GM12864 (cell line): ENCODE data around the gene CCDC13.
A peak's percentile ranks its signal among the peaks of the same experiment; 100 is the strongest.

Experiments used
- DNase-seq: peaks from one replicate; pipeline ENCODE4 v3.0.0-alpha.2; 2011; ENCODE audit warnings: low read depth
- H3K4me3 ChIP-seq: 2 replicates; pipeline ENCODE4 v1.5.1; 2011; ENCODE audit warnings: mild to moderate bottlenecking, low read depth, low read length, control low read depth
- CTCF ChIP-seq: IDR thresholded peaks from 2 replicates; pipeline ENCODE4 v1.5.1; 2011; ENCODE audit warnings: low read depth, mild to moderate bottlenecking, moderate library complexity, low read length, control low read depth, inconsistent platforms; ENCODE audit errors: missing control alignments

Gene CCDC13

DNA sequence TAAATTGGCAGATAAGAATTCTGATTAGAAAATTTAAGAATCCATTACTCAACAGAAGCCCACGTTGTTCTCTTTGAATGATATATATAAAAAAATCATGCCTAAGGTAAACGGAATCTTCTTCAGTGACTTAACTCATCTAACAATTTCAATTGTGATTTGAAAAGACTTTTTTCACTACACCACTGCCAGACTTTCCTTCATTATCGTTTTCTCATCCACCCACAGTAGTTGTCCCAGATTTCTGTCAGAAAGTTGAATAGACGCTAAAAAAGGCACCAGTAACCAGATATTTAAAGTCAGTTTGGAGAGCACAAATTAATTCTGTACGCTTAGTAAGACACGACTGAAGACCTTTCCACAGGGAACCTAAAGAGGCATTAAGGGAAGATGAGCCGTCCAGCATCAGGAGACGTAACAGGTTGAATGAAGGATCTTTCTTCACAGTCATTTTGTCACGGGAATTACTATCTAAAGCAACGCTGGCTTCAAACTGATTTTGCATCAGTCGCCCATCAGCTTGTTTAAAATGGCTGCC is 29.9 kb upstream of the CCDC13 start:
- H3K4me3 ChIP-seq: peak overlapping the region; percentile 86
- no peak for DNase-seq
- TF ChIP-seq CTCF: no peak

DNA sequence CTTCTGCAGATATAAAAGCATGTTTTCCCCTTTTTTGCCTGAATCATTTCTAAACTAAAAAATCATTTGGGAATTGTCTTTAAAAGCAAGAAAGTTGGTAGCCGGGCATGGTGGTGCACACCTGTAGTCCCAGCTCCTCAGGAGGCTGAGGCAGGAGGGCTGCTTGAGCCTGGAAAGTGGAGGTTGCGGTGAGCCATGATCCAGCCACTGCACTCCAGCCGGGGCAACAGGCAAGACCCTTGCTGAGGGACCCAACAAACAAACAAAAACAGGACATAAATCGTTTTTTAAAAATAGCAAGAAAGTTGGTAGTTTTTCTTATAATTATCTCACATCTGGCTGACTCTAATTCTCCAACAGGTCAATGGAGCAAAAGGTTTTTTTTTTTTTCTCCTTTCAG is 28.7 kb upstream of the CCDC13 start:
- no peak for DNase-seq
- no peak overlapping the region for H3K4me3 ChIP-seq
- no peak for TF ChIP-seq CTCF

DNA sequence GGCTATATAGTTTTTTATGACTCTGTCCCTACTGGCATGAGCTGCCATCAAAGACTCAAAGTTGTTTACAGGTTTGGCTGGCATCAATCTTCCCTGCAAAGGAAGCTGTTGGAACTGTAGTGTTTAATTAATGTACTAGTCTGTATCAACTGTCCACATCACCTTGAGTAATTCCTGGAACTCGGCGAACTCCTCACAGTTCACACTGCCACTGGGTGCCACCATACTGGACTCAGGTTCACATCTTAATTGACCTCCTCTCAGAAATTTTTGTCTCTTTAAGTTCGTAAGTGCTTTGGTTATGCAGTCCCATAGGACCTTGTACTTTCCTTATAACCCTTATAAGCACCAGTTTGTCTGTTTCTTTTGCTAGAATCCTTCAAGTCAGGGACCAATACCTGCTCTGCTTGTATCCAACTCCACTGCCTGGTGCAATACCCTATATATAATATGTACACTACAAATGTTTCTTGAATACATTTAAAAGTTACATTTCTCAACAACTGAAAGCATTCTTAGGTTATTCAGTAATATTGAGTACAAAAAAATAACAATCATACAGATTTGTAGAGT is 28.1 kb upstream of the CCDC13 start:
- H3K4me3 ChIP-seq: no peak overlapping the region
- no peak for DNase-seq
- no peak for TF ChIP-seq CTCF

DNA sequence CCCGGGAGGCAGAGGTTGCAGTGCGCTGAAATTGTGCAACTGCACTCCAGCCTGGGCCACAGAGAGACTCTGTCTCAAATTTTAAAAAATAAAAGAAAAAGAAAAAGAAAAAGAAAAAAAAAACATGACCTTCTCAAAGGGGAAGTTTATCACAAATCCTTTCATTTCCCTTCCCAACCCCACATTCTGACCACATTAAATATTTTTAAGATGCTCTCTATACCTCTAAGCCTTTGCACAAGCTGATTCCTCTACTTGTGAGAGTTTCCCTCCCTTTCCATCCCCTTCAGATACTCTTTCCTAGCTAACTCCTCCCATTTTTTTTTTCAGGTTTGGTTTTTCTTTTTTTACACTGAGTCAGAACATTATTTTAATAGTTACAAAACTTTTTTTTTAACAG is 27.2 kb upstream of the CCDC13 start:
- H3K4me3 ChIP-seq: no peak overlapping the region
- TF ChIP-seq CTCF: no peak
- DNase-seq: no peak

GRCh38 chr3:42799376-42799775 is 26.3 kb upstream of the CCDC13 start:
- TF ChIP-seq CTCF: no peak
- DNase-seq: no peak
- H3K4me3 ChIP-seq: no peak overlapping the region

DNA sequence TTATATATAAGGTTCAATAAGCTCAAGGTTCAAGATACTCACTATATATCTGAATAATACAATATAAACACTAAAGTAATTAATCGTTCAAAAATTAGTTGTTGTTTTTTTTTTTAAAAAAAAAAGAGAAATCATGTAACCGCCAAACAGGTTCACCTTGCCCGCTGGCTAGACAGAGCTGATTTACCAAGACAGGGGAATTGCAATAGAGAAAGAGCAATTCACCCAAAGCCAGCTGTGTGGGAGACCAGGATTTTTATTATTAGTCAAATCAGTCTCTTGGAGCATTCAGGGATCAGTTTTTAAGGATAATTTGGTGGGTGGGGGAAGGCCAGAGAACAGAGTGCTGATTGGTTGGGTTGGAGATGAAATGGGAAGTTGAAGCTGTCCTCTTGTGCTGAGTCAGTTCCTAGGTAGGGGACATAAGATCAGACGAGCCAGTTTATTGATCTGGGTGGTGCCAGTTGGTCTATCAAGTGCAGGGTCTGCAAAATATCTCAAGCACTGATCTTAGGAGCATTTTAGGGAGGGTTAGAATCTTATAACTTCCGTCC is 23.4 kb upstream of the CCDC13 start:
- no peak for DNase-seq
- no peak for TF ChIP-seq CTCF
- no peak overlapping the region for H3K4me3 ChIP-seq

DNA sequence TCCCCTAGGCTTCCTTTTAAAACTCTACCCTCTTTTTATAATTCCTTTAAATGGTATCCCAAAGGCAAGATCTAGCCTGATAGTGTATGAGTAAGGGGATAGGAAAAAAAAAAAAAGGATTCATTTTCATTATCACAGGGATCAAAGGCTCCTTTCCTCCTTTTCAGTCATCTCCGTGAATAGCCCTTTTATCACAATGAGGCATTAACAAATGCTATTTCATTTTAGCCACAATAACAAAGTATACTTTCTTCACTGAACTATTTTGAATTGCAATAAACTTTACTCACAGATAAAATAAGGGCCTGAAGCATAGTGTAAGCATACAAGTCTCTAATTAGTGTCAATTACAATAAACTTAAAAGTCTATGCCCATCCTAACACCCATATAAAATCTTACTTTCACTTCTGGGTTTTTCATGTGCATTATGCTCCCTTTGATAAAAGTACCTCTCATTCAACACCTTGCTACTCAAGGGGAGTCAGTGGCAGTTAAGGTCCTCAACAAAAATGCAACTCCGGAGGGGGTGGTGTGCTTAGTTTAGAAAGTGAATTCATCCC is 22.6 kb upstream of the CCDC13 start:
- no peak for TF ChIP-seq CTCF
- no peak for DNase-seq
- no peak overlapping the region for H3K4me3 ChIP-seq
